NCI-H524 (cell line): Measurements from ENCODE around the gene GET3.

Experiments used
- DNase-seq, 2 experiments: peaks; one replicate each; lab custom pipeline; 2025; lab: John Stamatoyannopoulos, UW

GET3 gene

DNA sequence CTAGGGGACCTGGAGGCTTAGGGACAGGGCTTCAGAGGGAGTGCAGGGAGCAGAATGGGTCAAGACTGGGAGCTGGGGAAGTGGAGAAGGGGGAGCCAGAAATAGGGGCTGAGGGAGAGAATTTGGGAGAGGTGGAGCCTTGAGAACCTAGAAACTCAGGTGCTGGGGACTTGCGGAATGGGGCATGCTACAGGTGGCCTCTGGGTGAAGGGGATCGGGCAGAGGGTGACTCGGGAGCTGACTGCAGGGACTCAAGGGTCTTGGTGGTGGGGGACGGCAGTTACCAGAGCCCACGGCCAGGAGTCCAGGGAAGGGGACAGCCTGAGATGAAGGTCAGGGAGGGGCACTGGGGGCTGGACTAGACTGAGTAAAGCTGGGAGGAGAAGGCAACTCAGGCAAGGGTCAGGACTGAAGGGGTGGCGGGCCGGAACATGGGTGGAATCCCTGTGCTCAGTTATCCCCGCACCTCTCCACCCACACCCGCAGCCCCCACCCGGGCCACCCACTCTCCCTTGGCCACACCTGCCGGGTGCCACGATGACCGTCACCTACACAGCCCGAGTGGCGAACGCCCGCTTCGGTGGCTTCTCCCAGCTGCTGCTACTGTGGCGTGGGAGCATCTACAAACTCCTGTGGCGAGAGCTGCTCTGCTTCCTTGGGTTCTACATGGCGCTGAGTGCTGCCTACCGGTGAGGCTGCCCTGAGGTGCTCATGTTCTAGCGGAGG is 14.9 kb downstream of the GET3 start:
- no peak for DNase-seq

DNA sequence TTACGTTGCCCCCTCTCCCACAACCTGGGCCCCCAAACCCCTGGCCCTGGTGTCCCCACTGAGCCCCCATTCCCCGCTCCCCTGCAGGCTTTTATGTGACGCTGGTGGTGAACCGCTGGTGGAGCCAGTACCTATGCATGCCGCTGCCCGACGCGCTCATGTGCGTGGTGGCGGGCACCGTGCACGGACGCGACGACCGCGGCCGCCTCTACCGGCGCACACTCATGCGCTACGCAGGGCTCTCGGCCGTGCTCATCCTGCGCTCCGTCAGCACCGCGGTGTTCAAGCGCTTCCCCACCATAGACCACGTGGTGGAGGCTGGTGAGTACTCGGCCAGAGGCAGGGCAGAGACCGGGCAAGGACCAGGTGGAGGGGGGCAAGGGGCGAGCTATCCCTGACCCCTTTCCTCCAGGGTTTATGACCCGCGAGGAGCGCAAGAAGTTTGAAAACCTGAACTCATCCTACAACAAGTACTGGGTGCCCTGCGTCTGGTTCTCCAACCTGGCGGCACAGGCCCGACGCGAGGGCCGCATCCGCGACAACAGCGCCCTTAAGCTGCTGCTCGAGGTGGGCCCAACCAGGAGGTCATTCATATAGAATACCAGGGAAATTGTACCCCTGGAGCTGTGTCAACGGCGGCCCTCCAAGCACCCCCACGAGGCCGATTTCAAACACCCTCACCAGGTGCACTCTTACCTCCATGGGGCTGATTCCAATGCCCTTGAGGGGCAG is 17.3 kb downstream of the GET3 start:
- DNase-seq: no peak

DNA sequence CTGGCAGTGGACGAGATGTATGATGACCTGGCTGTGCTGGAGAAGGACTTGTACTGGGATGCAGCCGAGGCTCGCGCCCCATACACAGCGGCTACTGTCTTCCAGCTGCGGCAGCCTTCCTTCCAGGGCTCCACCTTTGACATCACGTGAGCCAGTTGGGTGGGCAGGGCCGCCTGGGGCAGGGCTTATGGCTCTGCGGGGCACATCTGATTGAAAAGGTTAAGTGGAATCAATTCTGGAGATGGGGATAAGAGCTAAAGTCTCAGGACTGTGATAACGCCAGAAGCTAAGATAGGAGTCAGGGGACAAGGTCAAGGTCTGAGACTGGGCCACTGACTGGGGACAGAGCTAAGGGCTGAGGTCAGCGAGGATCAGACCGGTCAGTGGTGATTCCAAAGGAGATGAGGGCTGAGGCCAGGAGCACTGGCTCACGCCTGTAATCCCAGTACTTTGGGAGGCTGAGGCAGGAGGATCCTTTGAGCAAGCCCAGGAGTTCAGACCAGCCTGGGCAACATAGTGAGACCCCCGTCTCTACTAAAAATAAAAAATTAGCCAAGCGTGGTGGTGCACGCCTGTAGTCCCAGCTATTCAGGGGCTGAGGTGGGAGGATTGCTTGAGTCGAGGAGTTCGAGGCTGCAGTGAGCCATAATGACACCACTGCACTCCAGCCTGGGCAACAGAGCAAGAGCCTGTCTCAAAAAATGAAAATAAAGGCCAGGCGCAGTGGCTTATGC is 19.0 kb downstream of the GET3 start:
- no peak for DNase-seq

DNA sequence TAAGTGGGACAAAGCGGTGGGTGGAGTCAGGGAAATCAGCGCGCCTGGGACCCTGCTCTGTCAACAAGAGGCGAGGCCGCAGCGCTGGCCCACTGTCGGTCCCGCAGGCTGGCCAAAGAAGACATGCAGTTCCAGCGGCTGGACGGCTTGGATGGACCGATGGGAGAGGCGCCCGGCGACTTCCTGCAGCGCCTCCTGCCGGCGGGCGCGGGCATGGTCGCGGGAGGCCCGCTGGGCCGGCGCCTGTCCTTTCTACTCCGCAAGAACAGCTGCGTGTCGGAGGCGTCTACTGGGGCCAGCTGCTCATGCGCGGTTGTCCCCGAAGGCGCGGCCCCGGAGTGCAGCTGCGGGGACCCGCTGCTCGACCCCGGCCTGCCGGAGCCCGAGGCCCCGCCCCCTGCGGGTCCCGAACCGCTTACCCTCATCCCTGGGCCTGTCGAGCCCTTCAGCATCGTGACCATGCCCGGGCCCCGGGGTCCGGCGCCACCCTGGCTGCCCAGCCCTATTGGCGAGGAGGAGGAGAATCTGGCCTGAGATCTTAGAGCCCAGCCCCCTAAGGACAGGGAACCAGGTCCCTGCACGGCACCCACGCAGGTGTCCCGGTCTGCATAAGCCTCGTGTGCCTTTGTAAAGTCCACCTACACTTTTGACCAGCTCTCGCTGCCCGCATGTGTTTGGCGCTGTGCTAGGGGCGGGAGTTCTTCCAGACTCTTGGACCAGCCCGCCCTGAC is 20.4 kb downstream of the GET3 start:
- DNase-seq: peak; percentile 65 to 80

DNA sequence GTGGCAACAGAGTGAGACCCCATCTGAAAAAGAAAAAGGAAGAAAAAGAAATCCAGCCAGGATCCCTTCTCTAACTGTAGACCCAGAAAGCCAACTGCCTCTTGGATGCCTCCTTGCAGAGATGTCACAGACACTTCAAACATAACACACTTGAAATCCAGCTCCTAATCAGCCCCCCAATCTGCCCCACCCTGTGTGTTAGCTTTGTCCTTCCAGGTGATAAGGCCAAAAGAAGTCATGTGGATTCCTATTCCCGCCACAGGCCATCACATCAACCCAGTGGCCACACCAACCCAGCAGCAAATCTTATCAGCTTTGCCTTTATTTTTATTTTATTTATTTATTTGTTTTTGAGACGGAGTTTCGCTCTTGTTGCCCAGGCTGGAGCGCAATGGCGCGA is 22.4 kb downstream of the GET3 start:
- DNase-seq: no peak

DNA sequence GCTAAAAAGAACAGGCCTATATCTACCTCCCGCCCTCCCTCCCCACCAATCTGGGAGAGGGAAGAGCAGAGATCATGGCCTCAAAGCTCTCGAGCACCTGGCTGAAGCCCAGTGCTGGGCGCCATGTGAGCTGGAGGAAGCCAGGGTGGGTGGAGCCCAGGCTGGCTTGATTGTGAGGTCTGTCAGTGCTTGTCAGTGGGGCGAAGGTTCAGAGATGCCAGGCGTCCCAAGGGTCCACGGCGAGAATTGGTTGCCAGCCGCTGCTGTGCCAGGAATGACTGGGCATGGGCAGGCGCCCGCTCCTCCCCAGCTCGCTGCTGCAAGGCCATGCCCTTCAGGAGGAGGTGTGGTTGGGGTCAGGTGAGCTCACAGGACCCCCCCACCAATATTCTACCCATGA is 25.8 kb downstream of the GET3 start:
- no peak for DNase-seq

DNA sequence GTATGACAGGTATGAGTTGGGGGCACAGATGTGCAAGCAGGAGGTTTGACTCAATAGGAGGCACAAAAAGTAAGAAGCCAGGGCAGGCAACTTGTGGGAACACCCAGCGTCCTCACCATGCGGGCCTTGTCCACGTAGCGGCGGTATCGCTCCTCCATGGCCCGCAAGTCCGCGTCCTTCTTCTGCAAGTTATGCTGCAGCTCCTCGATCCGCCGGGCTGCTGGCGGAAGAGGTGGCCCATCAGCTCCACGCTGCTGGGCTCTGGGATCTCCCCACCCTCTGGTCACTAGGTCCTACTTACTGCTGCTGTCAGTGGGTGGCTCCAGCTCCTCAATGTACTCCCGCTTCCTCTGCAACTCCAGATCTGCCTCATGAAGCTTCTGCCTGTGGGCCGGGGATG is 27.4 kb downstream of the GET3 start:
- DNase-seq: no peak

DNA sequence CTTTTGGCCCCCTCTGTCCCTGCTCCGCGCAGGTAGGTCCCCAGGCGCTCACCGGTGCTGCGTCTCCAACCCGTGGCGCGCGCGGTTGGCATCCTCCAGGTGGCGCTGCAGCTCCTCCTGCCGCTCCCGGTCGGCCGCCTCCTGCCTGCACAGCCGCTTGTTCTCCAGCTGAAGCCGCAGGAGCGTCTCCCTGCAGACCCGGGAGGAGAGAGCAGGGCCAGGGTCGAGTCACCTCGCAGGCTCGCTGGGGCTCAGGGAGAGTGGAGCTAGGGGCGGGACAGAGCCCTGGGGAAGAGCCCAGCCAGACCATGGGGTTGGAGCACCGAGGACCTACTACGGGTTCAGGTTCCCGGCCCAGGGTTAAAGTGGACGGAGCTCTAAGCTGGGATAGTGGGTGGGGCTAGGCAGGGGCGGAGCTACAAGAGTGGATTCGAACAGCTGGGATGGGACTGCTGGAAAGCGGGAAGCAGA is 28.8 kb downstream of the GET3 start:
- DNase-seq: no peak

DNA sequence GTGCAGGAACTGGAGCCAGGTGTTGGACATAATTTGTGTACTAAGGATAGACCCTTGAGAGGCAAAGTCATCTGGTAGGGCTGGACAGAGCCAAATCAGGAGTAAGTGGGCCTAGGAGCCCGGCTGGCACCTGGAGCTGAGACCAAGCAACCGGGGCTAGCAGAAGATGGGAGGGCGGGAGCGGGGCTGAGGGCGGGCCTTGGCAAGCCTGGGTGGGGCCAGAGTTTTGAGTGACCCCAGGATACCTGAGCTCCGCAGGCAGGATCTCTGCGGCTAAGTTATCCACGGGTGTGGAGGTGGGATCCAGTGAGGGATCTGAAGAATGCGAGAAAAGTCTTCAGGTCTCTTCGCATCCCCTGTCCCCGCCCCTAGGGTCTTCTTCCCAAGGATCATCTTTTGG is 29.9 kb downstream of the GET3 start:
- DNase-seq: no peak

DNA sequence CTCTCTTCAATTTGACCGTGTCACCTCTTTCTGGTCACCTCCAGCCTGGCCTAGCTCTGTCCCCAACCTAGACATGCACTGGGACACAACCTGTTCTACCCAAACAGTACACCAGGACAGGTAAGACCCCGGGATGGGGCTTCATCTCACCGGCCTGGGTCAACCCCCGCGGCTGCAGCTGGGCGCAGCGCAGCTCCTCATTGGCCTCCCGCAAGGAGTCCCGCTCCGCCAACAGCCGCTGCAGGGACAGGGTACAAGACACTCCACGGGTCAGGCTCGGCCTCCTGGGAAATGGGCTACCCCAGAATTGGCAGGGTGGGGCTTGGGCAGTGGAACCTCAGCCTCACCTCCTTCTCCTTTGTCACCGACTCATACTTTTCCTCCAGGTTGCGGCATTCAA is 30.4 kb downstream of the GET3 start:
- DNase-seq: no peak

DNA sequence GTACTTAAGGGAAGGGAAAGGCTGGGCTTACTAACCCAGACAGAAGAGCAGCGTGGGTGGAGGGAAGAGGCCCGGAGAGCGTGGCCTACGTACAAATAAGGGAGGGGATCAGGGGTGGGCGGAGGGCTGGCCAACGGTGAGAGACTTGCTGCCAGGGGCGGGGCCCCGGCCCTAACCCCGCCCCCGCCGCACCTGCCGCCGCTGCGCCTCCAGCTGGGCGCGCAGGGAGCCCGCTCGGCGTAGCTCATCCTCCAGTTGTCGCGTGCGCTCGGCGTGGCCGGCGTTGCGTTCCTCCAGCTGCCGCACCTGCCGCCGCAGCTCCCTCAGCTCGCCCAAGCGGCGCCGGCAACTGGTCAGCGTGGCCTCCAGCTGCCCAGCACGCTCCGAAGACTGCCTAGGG is 32.4 kb downstream of the GET3 start:
- DNase-seq: no peak

DNA sequence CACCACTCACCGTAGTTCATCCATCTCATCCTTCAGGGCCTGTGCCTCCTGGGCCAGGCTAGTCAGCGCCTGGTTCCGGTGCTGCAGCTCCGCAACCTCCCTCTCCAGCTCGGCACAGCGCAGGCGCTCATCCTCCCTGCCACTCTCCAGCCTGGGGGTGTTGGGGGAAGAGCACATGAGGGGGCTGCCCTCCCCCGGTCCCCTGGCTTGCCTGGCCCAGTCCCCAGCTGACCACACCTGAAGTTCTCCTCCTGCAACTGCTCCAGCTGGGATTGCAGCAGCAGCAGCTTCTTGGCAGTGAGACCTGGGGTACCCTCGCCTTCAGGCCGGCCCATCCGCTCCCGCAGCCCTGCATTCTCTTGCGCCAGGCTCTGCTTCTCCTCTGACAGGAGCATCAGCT is 33.6 kb downstream of the GET3 start:
- DNase-seq: no peak

DNA sequence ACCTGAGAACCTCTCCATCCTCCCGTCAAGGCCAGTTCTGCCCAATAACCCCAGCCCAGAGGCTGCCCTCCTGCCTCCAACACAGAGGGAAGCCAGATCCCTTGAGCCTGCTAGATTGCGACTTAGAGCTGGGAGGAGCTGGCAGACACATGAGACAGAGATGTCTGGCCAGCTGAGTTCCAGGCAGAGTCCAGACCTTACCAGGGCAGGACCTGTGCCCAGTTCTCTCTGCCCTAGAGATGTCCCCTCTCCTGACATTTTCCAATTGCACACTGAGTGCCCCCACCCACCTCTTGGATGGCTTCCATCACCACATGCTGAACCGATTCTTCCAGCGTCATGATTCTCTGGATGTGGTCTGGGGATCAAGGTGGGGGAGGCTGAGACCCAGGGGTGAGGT is 35.0 kb downstream of the GET3 start:
- no peak for DNase-seq

DNA sequence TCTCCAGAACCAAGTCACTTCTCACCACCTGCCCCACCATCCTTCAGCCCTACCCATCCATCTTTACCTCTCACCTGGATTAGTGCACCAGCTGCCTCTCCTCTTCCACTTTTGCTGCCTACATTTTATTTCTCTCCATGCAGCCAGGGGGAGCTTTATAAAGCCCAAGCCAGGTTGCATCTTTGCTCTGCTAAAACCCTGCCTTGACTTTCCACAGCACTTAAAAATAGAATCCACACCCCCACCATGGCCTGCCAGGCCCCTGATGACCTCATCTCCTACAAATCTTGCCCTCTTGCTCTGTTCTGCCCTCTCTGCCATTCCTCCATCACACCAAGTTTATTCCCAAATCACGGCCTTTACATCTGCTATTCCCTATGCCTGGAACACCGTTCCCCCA is 36.3 kb downstream of the GET3 start:
- peak in 1 of 2 experiments; percentile 51 for DNase-seq

DNA sequence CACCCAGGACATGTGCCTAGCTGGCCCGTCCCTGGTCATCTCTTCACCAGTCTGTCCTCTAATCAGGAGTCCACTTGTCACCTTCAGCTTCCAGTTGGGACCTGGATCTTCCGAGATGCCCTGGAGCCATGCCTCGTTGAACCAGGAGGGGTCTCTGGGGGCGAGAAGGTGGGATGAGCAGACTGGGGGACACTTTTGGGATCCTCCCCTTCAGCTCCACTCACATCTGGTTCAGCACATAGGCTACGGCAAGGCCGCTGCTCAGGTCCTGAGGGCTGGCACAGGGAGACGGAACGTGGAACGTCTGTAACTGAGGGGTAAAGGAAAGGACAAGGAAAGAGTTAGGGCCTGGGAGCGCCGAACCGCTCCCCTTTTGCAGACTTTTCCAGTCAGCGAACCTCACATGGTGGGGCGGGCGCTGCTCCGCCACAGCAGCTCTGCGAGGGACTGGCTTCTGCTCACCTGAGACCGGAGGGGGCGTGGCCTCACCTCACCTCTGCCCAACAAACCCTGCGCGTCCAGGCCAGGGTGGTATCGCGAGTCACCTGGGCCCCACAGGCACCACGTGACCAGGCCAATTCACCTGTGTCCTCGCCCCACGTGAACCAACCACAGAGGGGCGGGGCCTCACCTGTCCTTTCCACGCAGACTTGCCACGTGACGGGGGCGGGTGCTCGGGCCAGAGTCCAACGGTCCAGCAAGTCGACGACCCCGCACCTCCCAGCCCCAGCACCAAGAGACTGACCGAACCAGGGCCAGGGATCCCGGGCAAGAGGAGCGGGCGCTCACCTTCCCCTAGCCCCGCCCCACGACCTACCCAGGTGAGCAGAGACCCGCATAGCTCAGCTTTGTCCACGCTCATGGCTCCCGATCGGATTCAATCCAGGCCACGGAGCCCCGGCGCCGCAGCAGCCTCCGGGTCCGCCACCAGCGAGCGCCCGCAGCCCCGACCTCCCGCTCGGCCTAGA is 37.6 kb downstream of the GET3 start, which contains the start of gene HOOK2:
TSS of gene HOOK2 (minus strand) at position 965 of the 968 bp plus-strand sequence. CDS start at position 862, 103 bp downstream.
- no peak for DNase-seq

DNA sequence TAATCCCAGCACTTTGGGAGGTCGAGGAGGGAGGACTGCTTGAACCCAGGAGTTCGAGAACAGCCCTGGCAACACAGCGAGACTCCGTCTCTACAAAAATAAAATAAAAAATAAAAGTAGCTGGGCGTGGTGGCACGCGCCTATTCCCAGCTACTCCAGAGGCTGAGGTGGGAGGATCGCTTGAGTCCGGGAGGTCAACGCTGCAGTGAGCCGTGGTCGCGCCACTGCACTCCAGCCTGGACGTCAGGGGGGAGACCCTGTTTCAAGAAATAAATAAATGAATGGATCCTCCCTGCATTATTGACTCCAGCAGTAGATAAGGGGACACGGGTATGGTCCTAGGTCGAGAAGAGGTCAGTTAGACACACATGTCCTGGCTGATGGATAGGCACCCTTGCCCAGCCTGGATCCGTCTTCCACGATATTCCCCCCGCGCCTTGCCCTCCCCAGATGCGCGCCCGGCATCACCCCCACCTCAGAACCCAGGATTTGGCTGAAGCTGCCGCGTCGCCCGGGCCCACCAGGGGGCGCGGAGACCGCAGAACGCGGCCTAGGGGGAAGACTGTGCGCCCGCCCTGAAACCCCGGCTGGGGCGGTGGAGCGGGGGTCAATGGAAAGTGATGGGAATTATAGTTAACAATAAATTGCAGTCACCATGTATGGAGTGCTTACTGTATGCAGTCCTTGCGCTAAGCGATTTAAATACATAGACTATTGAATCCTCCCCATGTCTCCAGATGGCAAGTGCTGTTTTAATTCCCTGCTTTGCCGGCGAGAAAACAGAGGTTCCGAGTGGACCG is 40.1 kb downstream of the GET3 start:
- DNase-seq: peak; percentile 75 to 84

DNA sequence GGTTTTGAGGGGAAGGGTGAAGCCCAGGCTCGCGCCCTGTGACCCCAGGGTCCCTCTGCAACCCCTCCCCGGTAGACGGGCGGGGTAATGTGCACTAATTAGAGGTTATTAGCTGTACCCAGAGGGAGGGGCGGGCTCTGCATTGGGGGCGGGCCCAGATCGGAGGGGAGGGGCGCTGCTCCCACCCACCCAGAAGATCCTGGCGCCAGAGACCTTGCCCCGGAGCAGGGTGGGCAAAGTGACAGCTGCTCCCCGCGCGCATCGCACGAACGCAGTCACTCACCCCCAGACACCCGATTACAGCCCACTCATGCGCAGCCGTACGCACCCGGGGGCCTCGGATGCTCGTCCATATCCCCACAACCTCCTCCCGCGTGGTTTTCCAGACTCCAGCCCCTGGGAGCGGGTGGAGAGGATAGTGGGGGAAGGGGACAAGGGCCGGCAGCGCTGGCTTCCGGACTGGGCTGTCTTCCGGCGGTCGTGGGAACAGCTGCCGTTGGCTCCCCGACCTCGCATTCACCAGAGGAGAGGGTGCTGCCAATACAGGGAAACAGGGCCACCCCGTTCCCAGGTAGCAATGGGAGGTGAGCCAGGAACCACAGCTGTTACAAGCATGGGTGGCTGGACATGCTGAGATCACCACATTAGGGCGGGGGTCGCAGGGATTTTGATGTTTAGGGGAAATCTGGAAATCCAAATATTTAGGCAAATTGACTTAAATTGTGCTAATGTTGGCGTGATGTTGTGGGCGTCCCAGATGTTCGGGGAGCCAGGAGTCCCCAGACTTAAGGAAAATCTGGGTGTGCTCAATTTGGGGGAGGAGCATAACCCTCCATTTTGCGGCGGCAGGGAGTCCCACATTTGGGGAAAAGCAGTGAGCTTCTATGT is 41.0 kb downstream of the GET3 start:
- DNase-seq: peak; percentile 87 to 92

DNA sequence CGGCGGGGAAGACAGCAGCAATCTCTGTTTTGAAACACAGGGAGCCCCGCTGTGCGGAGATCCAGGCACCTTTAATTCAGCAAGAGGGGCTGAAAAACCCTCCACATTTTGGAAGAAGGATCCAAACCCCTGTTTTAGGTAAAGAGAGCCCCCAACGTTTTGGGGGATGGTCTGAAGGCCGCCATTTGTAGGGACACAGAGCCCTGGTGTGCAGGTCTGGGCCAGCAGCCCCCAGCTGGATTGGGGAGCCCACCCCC is 41.5 kb downstream of the GET3 start:
- no peak for DNase-seq
